ENCODE results near the gene CBY1.

Gene CBY1

DNA sequence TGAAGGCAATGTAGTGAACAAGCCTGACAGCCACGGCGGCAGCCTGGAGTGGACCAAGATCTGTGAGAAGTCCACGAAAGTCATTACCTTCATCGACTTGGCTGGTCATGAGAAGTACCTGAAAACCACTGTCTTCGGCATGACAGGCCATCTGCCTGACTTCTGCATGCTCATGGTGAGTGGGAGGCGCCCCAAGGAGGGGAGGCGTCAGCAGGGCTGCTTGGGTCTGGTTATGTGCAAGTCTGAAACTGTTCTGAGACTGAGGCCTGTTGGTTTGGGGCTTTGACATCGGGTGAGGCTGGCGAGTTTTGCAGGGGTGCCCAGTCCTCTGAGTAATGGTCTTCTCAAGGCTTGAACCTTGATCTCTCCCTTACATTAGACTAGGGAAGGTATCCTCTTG is 60.4 kb downstream of the CBY1 start:
- TF ChIP-seq, protein P1, sequence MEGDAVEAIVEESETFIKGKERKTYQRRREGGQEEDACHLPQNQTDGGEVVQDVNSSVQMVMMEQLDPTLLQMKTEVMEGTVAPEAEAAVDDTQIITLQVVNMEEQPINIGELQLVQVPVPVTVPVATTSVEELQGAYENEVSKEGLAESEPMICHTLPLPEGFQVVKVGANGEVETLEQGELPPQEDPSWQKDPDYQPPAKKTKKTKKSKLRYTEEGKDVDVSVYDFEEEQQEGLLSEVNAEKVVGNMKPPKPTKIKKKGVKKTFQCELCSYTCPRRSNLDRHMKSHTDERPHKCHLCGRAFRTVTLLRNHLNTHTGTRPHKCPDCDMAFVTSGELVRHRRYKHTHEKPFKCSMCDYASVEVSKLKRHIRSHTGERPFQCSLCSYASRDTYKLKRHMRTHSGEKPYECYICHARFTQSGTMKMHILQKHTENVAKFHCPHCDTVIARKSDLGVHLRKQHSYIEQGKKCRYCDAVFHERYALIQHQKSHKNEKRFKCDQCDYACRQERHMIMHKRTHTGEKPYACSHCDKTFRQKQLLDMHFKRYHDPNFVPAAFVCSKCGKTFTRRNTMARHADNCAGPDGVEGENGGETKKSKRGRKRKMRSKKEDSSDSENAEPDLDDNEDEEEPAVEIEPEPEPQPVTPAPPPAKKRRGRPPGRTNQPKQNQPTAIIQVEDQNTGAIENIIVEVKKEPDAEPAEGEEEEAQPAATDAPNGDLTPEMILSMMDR (IDR thresholded peaks at IDR 0.05; ENCODE audit: borderline replicate concordance, control extremely low read depth, extremely low read depth, insufficient read depth, missing control alignments): no peak
- in situ Hi-C loops (cut with MboI; ENCODE audit: low sequenced_read_pairs, unreplicated experiment): no loop called here

DNA sequence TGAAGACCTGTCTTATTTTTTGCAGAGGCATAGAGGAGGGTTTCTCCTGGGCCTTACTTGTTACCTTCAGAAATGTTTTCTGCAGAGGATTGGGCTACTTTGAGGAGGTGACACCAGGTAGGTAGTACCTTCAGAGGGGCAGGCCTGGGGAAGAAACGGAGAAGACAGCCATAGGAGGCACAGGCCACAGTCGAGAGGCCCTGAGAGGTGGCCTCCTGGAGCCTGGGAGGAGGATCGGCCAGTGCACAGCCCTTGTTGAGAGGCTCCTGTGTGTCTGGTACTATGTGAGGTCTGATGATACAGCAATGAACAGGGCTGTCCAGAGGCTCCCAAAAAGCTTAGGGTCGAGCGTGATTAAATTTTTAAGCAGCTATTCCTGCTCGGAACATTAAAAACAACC is 60.8 kb downstream of the CBY1 start:
- TF ChIP-seq, protein P1 (IDR thresholded peaks at IDR 0.05; ENCODE audit: borderline replicate concordance, control extremely low read depth, extremely low read depth, insufficient read depth, missing control alignments): no peak
- in situ Hi-C loops (cut with MboI; ENCODE audit: low sequenced_read_pairs, unreplicated experiment): no loop called here
- no peak for DNase-seq (ENCODE audit: low spot score)

More for the DNA sequence above, 60.4 kb downstream of the CBY1 start:
- no peak for DNase-seq (ENCODE audit: low spot score)

DNA sequence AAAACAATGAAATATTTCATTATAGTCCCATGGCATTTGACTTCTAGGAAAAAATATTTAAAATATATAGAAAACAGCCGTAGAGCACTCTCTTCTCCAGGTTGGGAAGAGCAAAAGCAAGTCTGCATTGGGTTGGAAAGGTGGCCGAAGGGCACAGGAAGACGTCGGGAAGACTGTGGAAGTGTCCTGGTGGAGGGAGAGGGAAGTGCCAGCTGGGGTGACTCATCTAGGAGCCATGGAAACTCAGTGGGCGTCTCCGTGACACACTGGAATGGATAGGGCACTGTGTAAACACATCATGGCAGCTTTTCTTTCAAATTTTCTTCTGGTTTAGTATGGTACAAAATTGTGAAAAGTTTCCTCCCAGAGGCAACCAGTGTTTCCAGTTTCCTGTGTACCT is 62.0 kb downstream of the CBY1 start:
- in situ Hi-C loops (cut with MboI; ENCODE audit: low sequenced_read_pairs, unreplicated experiment): no loop called here
- TF ChIP-seq, protein P1 (IDR thresholded peaks at IDR 0.05; ENCODE audit: borderline replicate concordance, control extremely low read depth, extremely low read depth, insufficient read depth, missing control alignments): no peak
- DNase-seq (ENCODE audit: low spot score): no peak

DNA sequence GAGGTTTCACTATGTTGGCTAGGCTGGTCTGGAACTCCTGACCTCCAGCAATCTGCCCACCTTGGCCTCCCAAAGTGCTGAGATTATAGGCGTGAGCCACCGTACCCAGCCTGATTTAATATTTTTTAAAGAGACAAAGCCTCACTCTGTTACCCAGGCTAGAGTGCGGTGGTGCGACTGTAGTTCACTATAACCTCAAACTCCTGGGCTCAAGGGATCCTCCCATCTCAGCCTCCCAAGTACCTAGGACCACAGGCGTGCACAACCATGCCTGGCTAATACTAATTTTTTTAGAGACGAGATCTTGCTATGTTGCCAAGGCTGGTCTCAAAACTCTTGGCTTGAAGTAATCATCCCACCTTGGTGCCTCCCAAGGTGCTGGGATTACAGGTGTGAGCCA is 62.8 kb downstream of the CBY1 start:
- in situ Hi-C loops (cut with MboI; ENCODE audit: low sequenced_read_pairs, unreplicated experiment): no loop called here
- TF ChIP-seq, protein P1 (IDR thresholded peaks at IDR 0.05; ENCODE audit: borderline replicate concordance, control extremely low read depth, extremely low read depth, insufficient read depth, missing control alignments): no peak
- DNase-seq (ENCODE audit: low spot score): no peak

DNA sequence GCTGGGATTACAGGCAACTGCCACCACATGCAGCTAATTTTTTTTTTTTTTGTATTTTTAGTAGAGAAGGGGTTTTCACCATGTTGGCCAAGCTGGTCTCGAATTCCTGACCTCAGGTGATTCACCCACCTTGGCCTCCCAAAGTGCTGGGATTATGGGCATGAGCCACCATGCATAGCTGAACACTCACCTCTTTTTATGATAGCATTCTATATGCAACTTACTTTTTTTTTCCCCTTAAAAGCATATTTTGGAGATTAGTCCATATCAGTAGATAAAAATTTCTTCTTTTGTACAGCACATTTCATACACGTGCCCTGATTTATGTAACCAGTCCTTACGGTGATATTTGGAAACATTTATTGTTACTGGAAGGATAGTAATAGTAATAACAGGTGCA is 63.9 kb downstream of the CBY1 start:
- in situ Hi-C loops (cut with MboI; ENCODE audit: low sequenced_read_pairs, unreplicated experiment): no loop called here
- TF ChIP-seq, protein P1 (IDR thresholded peaks at IDR 0.05; ENCODE audit: borderline replicate concordance, control extremely low read depth, extremely low read depth, insufficient read depth, missing control alignments): no peak
- no peak for DNase-seq (ENCODE audit: low spot score)

DNA sequence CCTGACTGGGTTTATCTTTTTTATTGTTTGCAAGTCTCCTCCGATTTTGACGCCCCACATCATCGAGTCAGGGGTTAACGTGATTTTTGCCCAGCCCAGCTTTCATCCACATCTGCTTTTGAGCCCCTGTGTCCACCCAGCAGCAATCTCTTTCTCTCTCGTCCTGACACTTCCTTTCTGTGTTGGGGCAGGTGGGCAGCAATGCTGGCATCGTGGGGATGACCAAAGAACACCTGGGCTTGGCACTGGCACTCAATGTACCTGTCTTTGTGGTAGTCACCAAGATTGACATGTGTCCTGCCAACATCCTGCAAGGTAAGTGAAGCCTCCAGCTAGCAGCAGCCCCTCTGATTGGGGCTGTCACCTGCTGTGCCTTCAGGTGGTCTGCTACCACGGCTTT is 65.1 kb downstream of the CBY1 start:
- TF ChIP-seq, protein P1 (IDR thresholded peaks at IDR 0.05; ENCODE audit: borderline replicate concordance, control extremely low read depth, extremely low read depth, insufficient read depth, missing control alignments): no peak
- in situ Hi-C loops (cut with MboI; ENCODE audit: low sequenced_read_pairs, unreplicated experiment): no loop called here
- no peak for DNase-seq (ENCODE audit: low spot score)

Measured in GM13976 (cell line).